ENCODE data around the gene GNAO1. TPM values are rescaled to one million over a fixed set of nuclear protein-coding genes. Genes with fewer than 3 reads are reported as not detected.

Gene GNAO1
- polyA plus RNA-seq, 1 donor (not counting 4 experiments of a cell fraction or from before 2014, with no cell fraction given) = 0.13 TPM

GRCh38 chr16:56196381-56196780 is 5.1 kb downstream of the GNAO1 start:
- no peak for TF ChIP-seq CTCF (optimal IDR thresholded peaks at IDR 0.05 in 1 of 3, IDR thresholded peaks at IDR 0.05 in 1 of 3, conservative IDR thresholded peaks at IDR 0.05 in 1 of 3; ENCODE audit: extremely low read depth in 1 of 3, insufficient read depth in 2 of 3, low read length in 3 of 3)
- no peak for TF ChIP-seq EZH2 (IDR thresholded peaks at IDR 0.05; ENCODE audit: low read length)
- dilution Hi-C loops (cut with MboI; ENCODE audit: extremely low pct_ligation_motif_present, low sequenced_read_pairs) = no loop called here

GRCh38 chr16:56197192-56197992 is 6.1 kb downstream of the GNAO1 start:
- no peak for TF ChIP-seq EZH2 (IDR thresholded peaks at IDR 0.05; ENCODE audit: low read length)
- no peak for TF ChIP-seq CTCF (optimal IDR thresholded peaks at IDR 0.05 in 1 of 3, IDR thresholded peaks at IDR 0.05 in 1 of 3, conservative IDR thresholded peaks at IDR 0.05 in 1 of 3; ENCODE audit: extremely low read depth in 1 of 3, insufficient read depth in 2 of 3, low read length in 3 of 3)

More at GRCh38 chr16:56196381-56196780, 5.1 kb downstream of the GNAO1 start:
- Histone ChIP-seq H3K9ac (ENCODE audit: control insufficient read depth, extremely low read depth, insufficient read depth, low read length) (no peak overlapping the region), H3K27ac (ENCODE audit: control insufficient read depth, insufficient read depth, low read length) (no peak overlapping the region), H3K79me2 (ENCODE audit: control insufficient read depth, insufficient read depth, low read length) (no peaks in the 10 kb centered on the region), H3K4me1 (ENCODE audit: control insufficient read depth, extremely low read depth, insufficient read depth, low read length) (no peaks in the 10 kb centered on the region), H3K36me3 (ENCODE audit: control insufficient read depth in 2 of 2, extremely low read depth in 1 of 2, insufficient read depth in 2 of 2, low read length in 2 of 2) (no peaks in the 10 kb centered on the region), H2AFZ (ENCODE audit: control insufficient read depth, low read length) (no peak overlapping the region), H3K9me1 (ENCODE audit: control insufficient read depth, extremely low read depth, insufficient read depth, low read length) (no peaks in the 10 kb centered on the region), H3K9me3 (ENCODE audit: control insufficient read depth, low read depth, low read length) (no peaks in the 10 kb centered on the region), H3K27me3 (ENCODE audit: control insufficient read depth, extremely low read depth, insufficient read depth, low read length) (peaks cover 42% of the 10 kb centered on the region), H4K20me1 (ENCODE audit: control insufficient read depth, extremely low read depth, insufficient read depth, low read length) (no peaks in the 10 kb centered on the region), H3K4me2 (ENCODE audit: control insufficient read depth, extremely low read depth, insufficient read depth, low read depth, low read length) (no peak overlapping the region), H3K4me3 (ENCODE audit: control insufficient read depth in 2 of 3, extremely low read depth in 1 of 3, insufficient read depth in 2 of 3, low read depth in 1 of 3, low read length in 3 of 3) (no peak overlapping the region)
- no peak for DNase-seq (ENCODE audit: low read depth, low spot score)
- no peak for FAIRE-seq

More at GRCh38 chr16:56197192-56197992, 6.1 kb downstream of the GNAO1 start:
- no peak overlapping the region for H3K4me3 ChIP-seq (ENCODE audit: control insufficient read depth in 2 of 3, extremely low read depth in 1 of 3, insufficient read depth in 2 of 3, low read depth in 1 of 3, low read length in 3 of 3)
- H3K9ac ChIP-seq (ENCODE audit: control insufficient read depth, extremely low read depth, insufficient read depth, low read length) = no peak overlapping the region
- no peak overlapping the region for H3K4me2 ChIP-seq (ENCODE audit: control insufficient read depth, extremely low read depth, insufficient read depth, low read depth, low read length)
- FAIRE-seq = no peak
- no peaks in the 10 kb centered on the region for H3K36me3 ChIP-seq (ENCODE audit: control insufficient read depth in 2 of 2, extremely low read depth in 1 of 2, insufficient read depth in 2 of 2, low read length in 2 of 2)
- no peak overlapping the region for H3K27ac ChIP-seq (ENCODE audit: control insufficient read depth, insufficient read depth, low read length)
- DNase-seq (ENCODE audit: low read depth, low spot score) = no peak
- dilution Hi-C loops (cut with MboI; ENCODE audit: extremely low pct_ligation_motif_present, low sequenced_read_pairs) = no loop called here
- no peaks in the 10 kb centered on the region for H3K79me2 ChIP-seq (ENCODE audit: control insufficient read depth, insufficient read depth, low read length)
- no peaks in the 10 kb centered on the region for H3K9me3 ChIP-seq (ENCODE audit: control insufficient read depth, low read depth, low read length)
- H4K20me1 ChIP-seq (ENCODE audit: control insufficient read depth, extremely low read depth, insufficient read depth, low read length) = no peaks in the 10 kb centered on the region
- peaks cover 4% of the 10 kb centered on the region for H3K4me1 ChIP-seq (ENCODE audit: control insufficient read depth, extremely low read depth, insufficient read depth, low read length)
- no peak overlapping the region for H2AFZ ChIP-seq (ENCODE audit: control insufficient read depth, low read length)
- peaks cover 35% of the 10 kb centered on the region for H3K27me3 ChIP-seq (ENCODE audit: control insufficient read depth, extremely low read depth, insufficient read depth, low read length)
- H3K9me1 ChIP-seq (ENCODE audit: control insufficient read depth, extremely low read depth, insufficient read depth, low read length) = no peaks in the 10 kb centered on the region

Measured in keratinocyte (primary cell).